Gastroesophageal sphincter (tissue), 3 donors: ENCODE results near the gene MSANTD1.

Experiments
- CTCF ChIP-seq, 4 experiments: fragments of 200-600 bp in 2 of 4; fragments of 450-650 bp in 2 of 4; sonication (generic) in 1 of 4; IDR thresholded peaks; one replicate each; pipeline ENCODE4 v1.5.1; 2017 to 2019; ENCODE audit warnings: antibody characterized with exemption in 4 of 4, mild to moderate bottlenecking in 2 of 4, moderate library complexity in 2 of 4
- POLR2AphosphoS5 ChIP-seq: sonication (generic); formaldehyde crosslinking; IDR thresholded peaks from one replicate; pipeline ENCODE4 v1.6.1; 2017; ENCODE audit warnings: antibody characterized with exemption

DNA sequence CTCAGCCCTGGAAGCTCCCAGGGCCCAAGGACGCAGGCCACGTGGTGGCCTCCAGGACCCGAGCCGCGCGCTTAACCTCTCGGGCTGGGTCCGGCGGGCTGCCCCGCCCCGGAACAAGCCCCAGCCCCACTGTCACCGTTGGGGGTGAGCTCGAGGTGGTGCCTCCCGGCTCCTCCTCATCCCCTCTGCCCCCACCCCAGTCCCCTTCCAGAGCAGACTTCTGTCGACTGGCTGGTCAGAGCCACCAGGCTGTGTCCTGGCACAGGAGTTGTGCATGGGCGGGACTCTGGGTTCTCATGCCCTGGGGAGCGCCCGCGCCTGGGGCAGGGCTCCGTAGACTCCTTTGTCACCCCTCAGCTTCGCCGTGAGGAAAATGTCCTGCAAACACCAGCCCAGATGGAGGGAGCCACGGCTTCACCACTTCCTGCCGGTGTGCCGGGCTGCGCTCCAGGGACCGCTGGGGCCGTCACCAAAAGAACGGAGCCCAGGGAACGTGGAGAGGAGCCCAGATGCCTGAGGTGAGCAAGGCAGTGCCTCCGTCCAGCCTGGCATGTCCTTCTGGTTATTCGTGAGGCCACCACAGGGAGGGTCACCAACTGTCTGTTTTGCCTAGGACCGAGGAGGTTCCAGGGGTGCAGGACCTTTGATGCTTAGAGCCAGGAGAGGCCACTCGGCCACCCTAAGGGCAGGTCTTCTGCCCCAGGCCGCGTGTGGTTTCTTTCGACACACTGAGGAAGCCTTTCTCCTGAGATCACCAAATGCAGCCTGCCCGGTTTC is 36.8 kb downstream of the MSANTD1 start:
- TF ChIP-seq CTCF (IDR thresholded peaks at IDR 0.05), result no peak
- no peak for TF ChIP-seq POLR2AphosphoS5
